Activated B cell treated with CpG ODN at 0.5 μM for 24 hours (primary cell): Measurements from ENCODE around the gene L3MBTL1. TPM values are rescaled to one million over a fixed set of nuclear protein-coding genes. Genes with fewer than 3 reads are reported as not detected.

ENCODE experiments used
- ATAC-seq: fragments of 200-7000 bp; cut with Tn5 transposase; one replicate; pipeline ENCODE4 v1.10.0; 2021; ENCODE audit warnings: low read depth, mild to moderate bottlenecking, moderate library complexity
- CTCF ChIA-PET: fragments of 350-600 bp; sonication (Branson Sonifier 250); formaldehyde crosslinking; loops from one replicate; lab custom pipeline; 2021; ENCODE audit warnings: antibody characterized with exemption; lab: Charles Lee
- POLR2A ChIA-PET: fragments of 350-600 bp; sonication (Branson Sonifier 250); formaldehyde crosslinking; loops from one replicate; lab custom pipeline; 2021; ENCODE audit warnings: antibody characterized with exemption; lab: Charles Lee
- DNase-seq: peaks from one replicate; pipeline ENCODE4 v3.0.0; 2022
- H3K27ac Mint-ChIP-seq: one replicate; pipeline ENCODE4 v1.8.0; 2020; ENCODE audit warnings: mixed read lengths
- H3K27me3 Mint-ChIP-seq: one replicate; pipeline ENCODE4 v1.8.0; 2021; ENCODE audit warnings: mixed read lengths
- H3K36me3 Mint-ChIP-seq: one replicate; pipeline ENCODE4 v1.8.0; 2021; ENCODE audit warnings: low read depth, mixed read lengths
- H3K4me1 Mint-ChIP-seq: one replicate; pipeline ENCODE4 v1.8.0; 2021; ENCODE audit warnings: mixed read lengths
- H3K4me3 Mint-ChIP-seq: one replicate; pipeline ENCODE4 v1.8.0; 2020; ENCODE audit warnings: mild to moderate bottlenecking, mixed read lengths
- H3K9me3 Mint-ChIP-seq: one replicate; pipeline ENCODE4 v1.8.0; 2020; ENCODE audit warnings: mixed read lengths
- intact Hi-C: fragments of 100-400 bp; cut with micrococcal nuclease; formaldehyde crosslinking; loops from one replicate; pipeline ENCODE4 v1.15.1; 2024
- total RNA-seq: library from RNA; stranded (reverse); gene quantifications from 2 replicates; pipeline ENCODE4 v1.2.3, GENCODE V29; 2022
- TF ChIP-seq, protein P1 (sequence below): fragments of 200-600 bp; IDR thresholded peaks from one replicate; pipeline ENCODE4 v1.8.0; 2022; ENCODE audit warnings: antibody characterized with exemption, mild to moderate bottlenecking

L3MBTL1 gene
- total RNA-seq, 1 donor from 2014 or later: 22.5 TPM

DNA sequence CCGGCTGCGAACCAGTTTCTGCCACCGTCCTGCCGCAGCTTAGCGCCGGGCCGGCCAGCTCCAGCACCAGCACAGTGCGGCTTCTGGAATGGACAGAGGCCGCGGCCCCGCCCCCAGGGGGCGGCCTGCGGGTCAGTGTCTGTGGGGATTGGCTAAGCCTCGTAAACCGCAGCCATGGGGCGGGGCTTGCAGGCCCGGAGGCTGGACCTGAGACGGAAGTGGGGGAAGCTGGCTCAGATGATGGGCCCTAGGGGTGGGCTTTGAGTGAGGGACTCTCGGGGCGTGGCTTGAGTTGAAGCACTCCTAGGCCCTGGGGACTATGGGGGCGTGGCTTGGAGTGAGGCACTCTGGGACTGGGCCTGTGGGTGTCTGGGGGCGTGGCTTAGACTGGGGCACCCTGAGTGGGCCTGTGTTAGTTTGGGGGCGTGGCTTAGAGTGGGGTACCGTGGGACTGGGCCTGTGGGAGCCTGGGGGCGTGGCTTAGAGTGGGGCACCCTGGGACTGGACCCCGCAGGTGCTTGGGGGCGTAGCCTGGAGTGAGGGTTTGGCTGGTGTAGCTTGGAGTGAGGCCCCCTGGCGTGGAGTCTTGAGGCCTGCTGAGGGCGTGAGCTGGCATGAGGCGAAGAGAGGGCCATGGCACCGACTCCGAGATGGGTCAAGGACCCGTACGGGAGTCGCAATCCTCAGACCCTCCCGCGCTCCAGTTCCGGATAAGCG is 6.6 kb downstream of the L3MBTL1 start:
- CTCF ChIA-PET: interaction anchor here (1.3 to 1.4 kb wide), 2 partner anchors 65 to 168 kb away, joined by 4 read pairs; no protein-coding TSS in a partner anchor
- peaks cover 14% of the 10 kb centered on the region for H3K27me3 Mint-ChIP-seq
- TF ChIP-seq, protein P1, sequence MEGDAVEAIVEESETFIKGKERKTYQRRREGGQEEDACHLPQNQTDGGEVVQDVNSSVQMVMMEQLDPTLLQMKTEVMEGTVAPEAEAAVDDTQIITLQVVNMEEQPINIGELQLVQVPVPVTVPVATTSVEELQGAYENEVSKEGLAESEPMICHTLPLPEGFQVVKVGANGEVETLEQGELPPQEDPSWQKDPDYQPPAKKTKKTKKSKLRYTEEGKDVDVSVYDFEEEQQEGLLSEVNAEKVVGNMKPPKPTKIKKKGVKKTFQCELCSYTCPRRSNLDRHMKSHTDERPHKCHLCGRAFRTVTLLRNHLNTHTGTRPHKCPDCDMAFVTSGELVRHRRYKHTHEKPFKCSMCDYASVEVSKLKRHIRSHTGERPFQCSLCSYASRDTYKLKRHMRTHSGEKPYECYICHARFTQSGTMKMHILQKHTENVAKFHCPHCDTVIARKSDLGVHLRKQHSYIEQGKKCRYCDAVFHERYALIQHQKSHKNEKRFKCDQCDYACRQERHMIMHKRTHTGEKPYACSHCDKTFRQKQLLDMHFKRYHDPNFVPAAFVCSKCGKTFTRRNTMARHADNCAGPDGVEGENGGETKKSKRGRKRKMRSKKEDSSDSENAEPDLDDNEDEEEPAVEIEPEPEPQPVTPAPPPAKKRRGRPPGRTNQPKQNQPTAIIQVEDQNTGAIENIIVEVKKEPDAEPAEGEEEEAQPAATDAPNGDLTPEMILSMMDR: no peak
- peaks cover 22% of the 10 kb centered on the region for H3K4me1 Mint-ChIP-seq
- H3K36me3 Mint-ChIP-seq: peaks cover 15% of the 10 kb centered on the region
- intact Hi-C loops: loop anchor here (1.0 to 2.0 kb wide), 6 partner anchors 57 to 696 kb away; partner anchors contain the start of genes IFT52, MYBL2, OSER1 and SRSF6
- peak overlapping the region; percentile 88 for H3K27ac Mint-ChIP-seq
- ATAC-seq: peak; percentile 89
- H3K4me3 Mint-ChIP-seq: peak overlapping the region; percentile 93
- POLR2A ChIA-PET: interaction anchor here (0.6 to 2.6 kb wide), 3 partner anchors 57 to 167 kb away, joined by 3 to 44 read pairs (median 8); partner anchors contain the start of gene SRSF6
- DNase-seq: peak; percentile 83
- no peaks in the 10 kb centered on the region for H3K9me3 Mint-ChIP-seq

DNA sequence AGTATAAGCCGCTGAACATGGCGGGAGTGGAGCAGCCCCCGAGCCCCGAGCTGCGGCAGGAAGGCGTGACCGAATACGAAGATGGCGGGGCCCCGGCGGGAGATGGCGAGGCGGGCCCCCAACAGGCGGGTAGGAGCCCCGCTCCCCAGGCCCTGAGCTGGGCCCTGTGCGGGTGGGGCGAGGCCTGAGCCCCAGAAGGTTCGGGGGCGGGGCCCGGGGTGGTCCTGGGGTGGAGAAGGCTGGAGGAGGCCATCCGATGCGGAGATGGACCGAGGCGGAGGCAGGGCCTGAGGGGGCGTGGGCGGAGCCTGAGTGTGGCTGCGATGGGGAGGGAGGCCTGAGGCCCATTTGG is 7.1 kb downstream of the L3MBTL1 start:
- DNase-seq: no peak
- Mint-ChIP-seq H3K27ac (peak overlapping the region; percentile 88), H3K4me3 (peak overlapping the region; percentile 93), H3K9me3 (no peaks in the 10 kb centered on the region), H3K36me3 (peaks cover 15% of the 10 kb centered on the region), H3K27me3 (peaks cover 9% of the 10 kb centered on the region), H3K4me1 (peaks cover 22% of the 10 kb centered on the region)
- peak; percentile 4 for ATAC-seq
- TF ChIP-seq, protein P1: no peak
- POLR2A ChIA-PET: interaction anchor here (0.8 to 2.6 kb wide), 2 partner anchors 57 to 167 kb away, joined by 3 to 44 read pairs; partner anchors contain the start of gene SRSF6
- intact Hi-C loops: loop anchor here (1.0 to 2.0 kb wide), 6 partner anchors 57 to 696 kb away; partner anchors contain the start of genes IFT52, MYBL2, OSER1 and SRSF6
- CTCF ChIA-PET: interaction anchor here (1.3 to 1.4 kb wide), 2 partner anchors 66 to 167 kb away, joined by 4 read pairs; no protein-coding TSS in a partner anchor

DNA sequence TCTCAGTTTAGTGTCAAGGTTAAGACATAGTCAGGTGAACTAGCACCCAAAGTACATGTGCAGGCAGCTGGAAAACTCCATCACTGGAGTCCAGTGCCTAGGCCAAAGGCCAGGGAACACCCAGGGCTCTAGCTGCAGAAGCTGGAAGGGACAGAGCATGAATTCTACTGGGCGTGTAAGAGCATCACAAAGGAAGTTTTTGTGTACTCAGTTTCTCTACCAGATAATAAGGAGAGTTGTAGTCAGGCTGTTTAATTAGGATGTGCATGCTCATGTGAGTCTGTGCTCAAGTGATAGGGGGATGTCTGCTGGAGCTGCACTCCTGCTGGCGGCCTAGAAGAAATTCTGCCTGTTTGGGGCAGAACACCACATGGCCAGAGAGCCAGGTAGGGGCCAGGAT is 8.1 kb downstream of the L3MBTL1 start:
- peaks cover 9% of the 10 kb centered on the region for H3K27me3 Mint-ChIP-seq
- H3K4me1 Mint-ChIP-seq: peaks cover 22% of the 10 kb centered on the region
- CTCF ChIA-PET: no interaction called here
- intact Hi-C loops: loop anchor here (2.0 kb wide), 1 partner anchor 167 kb away; no protein-coding TSS in a partner anchor
- H3K27ac Mint-ChIP-seq: no peak overlapping the region
- TF ChIP-seq, protein P1: no peak
- peaks cover 20% of the 10 kb centered on the region for H3K36me3 Mint-ChIP-seq
- POLR2A ChIA-PET: interaction anchor here (0.7 to 2.6 kb wide), 2 partner anchors 58 to 165 kb away, joined by 3 to 44 read pairs; partner anchors contain the start of gene SRSF6
- no peak for DNase-seq
- H3K4me3 Mint-ChIP-seq: peak overlapping the region; percentile 24
- H3K9me3 Mint-ChIP-seq: peaks cover 4% of the 10 kb centered on the region
- ATAC-seq: no peak

DNA sequence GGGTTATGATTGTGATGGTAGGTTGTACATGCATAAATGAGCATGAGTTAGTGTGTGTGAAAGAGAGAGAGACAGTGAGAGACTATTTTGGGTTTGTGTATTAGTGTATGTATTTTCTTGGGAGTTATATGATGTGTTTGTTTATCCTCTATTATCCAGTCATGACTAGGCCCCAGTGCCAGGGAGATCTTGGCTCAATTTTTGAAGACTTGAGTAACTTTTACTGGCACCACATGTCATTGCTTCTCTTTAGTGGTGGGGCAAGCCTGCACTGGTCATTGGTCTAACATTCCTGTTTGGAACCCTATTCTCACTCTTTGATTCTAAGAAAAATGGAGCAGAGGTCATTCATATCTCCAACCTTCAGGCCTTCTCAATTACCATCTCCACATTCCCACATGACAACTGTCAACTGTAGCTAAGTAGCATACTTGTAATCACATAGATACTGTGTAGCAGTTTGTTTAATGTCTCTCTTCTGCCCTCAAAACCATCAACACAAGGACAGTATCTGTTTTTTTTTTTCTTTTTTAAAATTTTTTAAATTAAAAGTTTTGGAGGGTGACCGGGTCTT is 8.8 kb downstream of the L3MBTL1 start:
- no peak for DNase-seq
- Mint-ChIP-seq H3K36me3 (peaks cover 20% of the 10 kb centered on the region), H3K4me1 (peaks cover 22% of the 10 kb centered on the region), H3K27me3 (peaks cover 5% of the 10 kb centered on the region), H3K4me3 (no peak overlapping the region), H3K27ac (no peak overlapping the region), H3K9me3 (peaks cover 4% of the 10 kb centered on the region)
- no peak for ATAC-seq
- intact Hi-C loops: no loop called here
- POLR2A ChIA-PET: interaction anchor here (0.6 to 0.7 kb wide), 2 partner anchors 13 to 164 kb away, joined by 3 read pairs; no protein-coding TSS in a partner anchor
- TF ChIP-seq, protein P1: no peak
- CTCF ChIA-PET: no interaction called here
